ENCODE measurements around the gene RRAS. TPM values are rescaled to one million over a fixed set of nuclear protein-coding genes. Genes with fewer than 3 reads are reported as not detected.
A peak's percentile ranks its signal among the peaks of the same experiment; 100 is the strongest.

Gene RRAS
- total and polyA plus RNA-seq, 2 of the 4 experiments (the other 2 are of a cell fraction) = 50.2 to 241 TPM

DNA sequence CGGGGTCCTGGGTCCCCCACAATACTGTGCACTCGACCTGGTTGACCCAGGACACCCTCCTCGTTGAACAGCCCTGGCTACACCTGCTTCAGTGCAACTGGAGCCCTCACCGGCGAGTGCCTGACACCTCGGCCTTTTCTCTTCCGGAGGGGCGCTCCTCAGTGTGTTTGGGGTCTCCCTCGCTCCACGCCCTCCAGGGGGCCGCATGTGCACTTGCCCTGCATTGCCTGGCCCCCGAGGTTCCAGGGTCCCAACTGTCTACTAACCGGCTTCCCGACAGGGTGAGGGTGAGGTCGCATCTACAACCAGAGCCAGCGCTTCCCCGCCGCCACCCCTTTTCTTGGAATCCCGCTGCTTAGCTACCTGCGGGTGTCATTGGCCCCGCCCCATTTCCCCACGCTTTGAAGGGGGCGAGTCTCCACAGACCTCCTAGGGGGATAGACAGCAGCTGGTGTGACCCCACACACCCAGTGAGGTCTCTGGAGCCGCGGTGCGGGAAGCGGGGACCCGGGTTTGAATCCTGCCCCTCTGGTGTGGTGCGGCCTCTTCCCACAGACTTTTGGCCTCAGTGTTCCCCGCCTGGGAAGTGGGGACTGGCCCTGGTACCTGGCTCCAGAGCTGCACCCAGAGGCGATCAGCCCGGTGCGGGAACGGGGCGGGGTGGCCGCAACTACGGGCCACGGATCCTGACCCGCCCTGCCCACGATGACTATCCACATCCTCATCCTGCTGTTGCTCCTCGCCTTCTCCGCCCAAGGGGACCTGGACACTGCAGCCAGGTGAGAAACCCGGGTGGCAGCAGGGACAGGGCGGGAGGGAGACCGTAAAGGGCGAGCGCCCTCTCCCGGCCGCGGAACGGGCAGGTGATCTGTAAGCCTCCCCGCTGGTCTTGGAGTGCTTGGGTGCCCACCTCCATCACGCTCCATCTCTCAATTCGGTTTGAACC lies 49.5 kb upstream of the RRAS start, which contains the start of gene ADM5:
TSS of gene ADM5 (plus strand) at position 462 of the 946 bp plus-strand sequence. CDS start at position 706, 244 bp downstream.
- ChIA-PET CTCF (interaction anchor here (1.3 kb wide), 1 partner anchor 9 kb away, joined by 5 read pairs; no protein-coding TSS in a partner anchor), POLR2A (ENCODE audit: unreplicated experiment) (interaction anchor here (0.5 kb wide), 1 partner anchor 14 kb away, joined by 4 read pairs; no protein-coding TSS in a partner anchor)
- H3K9ac ChIP-seq (ENCODE audit: low read depth, low read length) = peak within 1 kb of the TSS; percentile 76
- no peak within 1 kb of the TSS for H2BK120ac ChIP-seq (ENCODE audit: low read depth, low read length)
- peaks cover 5% of the 10 kb centered on the region; the same call in 1 of the 2 replicates for H3K9me1 ChIP-seq (ENCODE audit: insufficient read depth, low read length)
- H4K8ac ChIP-seq (ENCODE audit: low read depth in 2 of 2, low read length in 2 of 2) = peak within 1 kb of the TSS; percentile 38 to 67; a peak in 2 of 4 replicates
- peak within 1 kb of the TSS; percentile 69 for H3K4me3 ChIP-seq (ENCODE audit: insufficient read depth, low read depth, low read length)
- H3K27me3 ChIP-seq (ENCODE audit: control insufficient read depth, insufficient read depth, low read length) = no peaks in the 10 kb centered on the region
- dilution Hi-C loops (cut with HindIII; ENCODE audit: low sequenced_read_pairs, unreplicated experiment) (no loop called here), intact Hi-C loops (cut with micrococcal nuclease) (loop anchor here (2.0 to 5.0 kb wide), 2 partner anchors 77 to 113 kb away; partner anchors contain the start of gene AP2A1), in situ Hi-C loops (cut with MboI; ENCODE audit: low sequenced_read_pairs) (loop anchor here (10.0 kb wide), 1 partner anchor 165 kb away; the partner anchor contains the start of gene PTOV1)
- TF ChIP-seq NFE2L2 (IDR thresholded peaks at IDR 0.05; ENCODE audit: low read depth, low read length) = no peak
- no peak for TF ChIP-seq CHD1 (IDR thresholded peaks at IDR 0.05; ENCODE audit: low read depth, low read length)
- TF ChIP-seq RCOR1 (IDR thresholded peaks at IDR 0.05; ENCODE audit: insufficient replicate concordance, low read length) = no peak
- TF ChIP-seq RAD21 (IDR thresholded peaks at IDR 0.05; ENCODE audit: low read length) = no peak
- TF ChIP-seq, protein P1, sequence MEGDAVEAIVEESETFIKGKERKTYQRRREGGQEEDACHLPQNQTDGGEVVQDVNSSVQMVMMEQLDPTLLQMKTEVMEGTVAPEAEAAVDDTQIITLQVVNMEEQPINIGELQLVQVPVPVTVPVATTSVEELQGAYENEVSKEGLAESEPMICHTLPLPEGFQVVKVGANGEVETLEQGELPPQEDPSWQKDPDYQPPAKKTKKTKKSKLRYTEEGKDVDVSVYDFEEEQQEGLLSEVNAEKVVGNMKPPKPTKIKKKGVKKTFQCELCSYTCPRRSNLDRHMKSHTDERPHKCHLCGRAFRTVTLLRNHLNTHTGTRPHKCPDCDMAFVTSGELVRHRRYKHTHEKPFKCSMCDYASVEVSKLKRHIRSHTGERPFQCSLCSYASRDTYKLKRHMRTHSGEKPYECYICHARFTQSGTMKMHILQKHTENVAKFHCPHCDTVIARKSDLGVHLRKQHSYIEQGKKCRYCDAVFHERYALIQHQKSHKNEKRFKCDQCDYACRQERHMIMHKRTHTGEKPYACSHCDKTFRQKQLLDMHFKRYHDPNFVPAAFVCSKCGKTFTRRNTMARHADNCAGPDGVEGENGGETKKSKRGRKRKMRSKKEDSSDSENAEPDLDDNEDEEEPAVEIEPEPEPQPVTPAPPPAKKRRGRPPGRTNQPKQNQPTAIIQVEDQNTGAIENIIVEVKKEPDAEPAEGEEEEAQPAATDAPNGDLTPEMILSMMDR (conservative IDR thresholded peaks at IDR 0.05; ENCODE audit: low read depth, low read length) = peak; percentile 40
- peaks cover 7 to 52% of the 10 kb centered on the region in 2 experiments; a peak in 3 of 4 replicates for H3K79me1 ChIP-seq (ENCODE audit: low read depth in 1 of 2, low read length in 2 of 2)
- H2BK20ac ChIP-seq (ENCODE audit: low read depth, low read length) = no peak within 1 kb of the TSS
- ATAC-seq (ENCODE audit: low read depth) = peak; percentile 0; the same call in 1 of the 2 replicates
- H3K4ac ChIP-seq (ENCODE audit: low read depth, low read length) = peak within 1 kb of the TSS; percentile 74
- H3K14ac ChIP-seq (replicated peaks; ENCODE audit: low read depth, low read length) = peak within 1 kb of the TSS; percentile 84
- peaks cover 9% of the 10 kb centered on the region for H3K4me1 ChIP-seq (ENCODE audit: control insufficient read depth, insufficient read depth, low read length)
- H3K36me3 ChIP-seq (ENCODE audit: control insufficient read depth, insufficient read depth, low read length) = peaks cover 31% of the 10 kb centered on the region
- WGBS, 2 experiments (ENCODE audit: extremely low coverage in 2 of 2, insufficient read length in 1 of 2) = 53% methylated on average over 28 of the region's 54 CpGs; no CpG with 5 or more reads in 1 of the 2 experiments
- peak within 1 kb of the TSS; percentile 78 for H2AK5ac ChIP-seq (ENCODE audit: low read depth, low read length)
- H4K20me1 ChIP-seq (ENCODE audit: insufficient read depth, low read length) = peaks cover 18% of the 10 kb centered on the region
- peak within 1 kb of the TSS; percentile 92 for H2AK9ac ChIP-seq (replicated peaks; ENCODE audit: low read depth, low read length, poor library complexity)
- H3K23ac ChIP-seq (ENCODE audit: low read depth, low read length) = peak within 1 kb of the TSS; percentile 90
- H4K91ac ChIP-seq (ENCODE audit: insufficient read depth, low read depth, low read length) = peak within 1 kb of the TSS; percentile 69; the same call in 1 of the 2 replicates
- no peak within 1 kb of the TSS for H3K18ac ChIP-seq (ENCODE audit: low read depth, low read length)
- peak within 1 kb of the TSS; percentile 96 for H2AFZ ChIP-seq (replicated peaks; ENCODE audit: low read length, poor library complexity)
- no peak within 1 kb of the TSS for H2BK15ac ChIP-seq (ENCODE audit: low read depth, low read length)
- no peak within 1 kb of the TSS for H2BK5ac ChIP-seq (ENCODE audit: low read depth, low read length, poor library complexity, severe bottlenecking)
- no peak within 1 kb of the TSS for H3K56ac ChIP-seq (ENCODE audit: extremely low read depth, insufficient read depth, low read length)
- no peak within 1 kb of the TSS; the same call in 1 of the 2 replicates for H3K27ac ChIP-seq (ENCODE audit: insufficient read depth, low read length)
- H4K5ac ChIP-seq (ENCODE audit: low read depth, low read length) = no peak within 1 kb of the TSS
- H3K9me3 ChIP-seq (ENCODE audit: control insufficient read depth, insufficient read depth, low read length) = no peaks in the 10 kb centered on the region
- no peak for DNase-seq
- peak within 1 kb of the TSS; percentile 96 for H3K4me2 ChIP-seq (ENCODE audit: low read depth, low read length)
- BruUV-seq (replicated peaks) = no TSS peak

Data from IMR-90 (cell line).